Measurements from ENCODE around the gene CD180.
A peak's percentile ranks its signal among the peaks of the same experiment; 100 is the strongest.

The CD180 gene

DNA sequence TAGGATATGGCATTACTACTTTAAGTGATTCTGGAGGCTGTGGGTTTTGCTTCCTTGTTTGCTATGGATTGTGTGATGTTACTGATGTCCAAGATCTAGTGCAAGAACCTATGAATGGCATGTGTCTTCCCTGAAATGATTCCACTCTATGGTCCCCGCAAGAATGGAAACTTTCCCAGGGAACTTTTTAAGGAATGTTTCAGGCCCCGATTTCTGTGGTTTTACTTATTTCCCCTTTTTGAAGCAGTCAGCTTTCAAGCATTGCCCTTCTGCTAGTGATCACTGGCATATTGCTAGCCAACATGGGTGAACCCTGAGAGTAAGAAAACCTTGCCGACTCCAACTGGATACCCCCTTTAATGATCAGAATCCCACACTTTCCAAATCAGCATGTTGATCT lies 26.6 kb upstream of the CD180 start:
- peak in 2 of 3 donors; percentile 45 to 60 for DNase-seq
- Histone ChIP-seq H3K4me1 (ENCODE audit: control extremely low read depth in 1 of 4, control insufficient read depth in 4 of 4, insufficient read depth in 4 of 4, low read length in 3 of 4) (peaks cover 13 to 28% (median 28%) of the 10 kb centered on the region in 4 experiments), H3K27me3 (replicated peaks in 2 of 5; ENCODE audit: control insufficient read depth in 4 of 5, insufficient read depth in 5 of 5, low read length in 4 of 5) (no peaks in the 10 kb centered on the region), H3K27ac (ENCODE audit: insufficient read depth in 1 of 2, low read depth in 1 of 2, low read length in 2 of 2, poor library complexity in 1 of 2, severe bottlenecking in 2 of 2) (no peak overlapping the region), H3K36me3 (ENCODE audit: control insufficient read depth in 4 of 4, insufficient read depth in 4 of 4, low read length in 3 of 4) (no peaks in the 10 kb centered on the region), H3K4me3 (ENCODE audit: control insufficient read depth in 1 of 7, extremely low read depth in 1 of 7, insufficient read depth in 4 of 7, low read depth in 2 of 7, low read length in 6 of 7) (no peak overlapping the region), H3K9me3 (ENCODE audit: control extremely low read depth in 1 of 5, control insufficient read depth in 4 of 5, insufficient read depth in 2 of 5, low read depth in 1 of 5, low read length in 4 of 5) (no peaks in the 10 kb centered on the region)
- WGBS (ENCODE audit: insufficient coverage), result 0% methylated on average over 2 of the region's 3 CpGs
- POLR2A ChIA-PET, result no interaction called here
- CTCF ChIA-PET, result interaction anchor here (1.0 to 1.8 kb wide), 3 partner anchors 10 to 73 kb away, joined by 3 to 4 read pairs (median 3); no protein-coding TSS in a partner anchor

DNA sequence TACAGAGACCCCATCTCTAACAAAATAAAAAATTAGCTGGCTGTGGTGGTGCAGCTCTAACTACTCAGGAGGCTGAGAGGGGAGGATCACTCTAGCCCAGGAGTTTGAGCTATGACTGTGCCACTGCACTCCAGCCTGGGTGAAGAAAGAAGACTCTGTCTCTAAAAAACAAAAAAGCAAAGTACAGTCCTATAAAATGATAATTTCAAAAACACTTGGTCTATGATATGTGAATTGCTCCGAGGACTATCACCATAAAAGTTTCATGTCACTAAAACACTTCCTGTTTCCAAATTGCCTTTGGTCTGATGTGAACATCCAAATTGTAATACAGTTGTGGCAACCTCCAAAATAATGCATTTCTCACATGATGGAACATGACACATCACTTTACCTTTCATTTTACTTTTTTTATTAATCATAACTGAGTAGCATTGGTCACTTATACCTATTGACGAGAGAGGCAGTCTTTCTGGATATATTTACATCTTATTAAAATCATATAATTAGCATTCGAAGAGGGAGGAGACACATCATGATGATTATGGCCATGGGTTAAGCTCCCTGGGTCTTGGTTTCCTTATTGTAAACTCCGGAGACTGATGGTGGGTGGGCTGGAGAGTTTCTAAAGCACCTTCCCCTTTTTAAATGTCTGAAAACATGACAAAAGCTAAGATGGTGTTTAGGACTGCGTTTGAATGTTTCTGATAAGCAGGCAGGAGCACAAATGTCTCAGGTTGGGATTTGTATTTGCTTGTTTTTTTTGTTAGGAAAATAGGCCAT lies 25.8 kb upstream of the CD180 start:
- Histone ChIP-seq H3K9me3 (ENCODE audit: control extremely low read depth in 1 of 5, control insufficient read depth in 4 of 5, insufficient read depth in 2 of 5, low read depth in 1 of 5, low read length in 4 of 5) (no peaks in the 10 kb centered on the region), H3K4me3 (ENCODE audit: control insufficient read depth in 1 of 7, extremely low read depth in 1 of 7, insufficient read depth in 4 of 7, low read depth in 2 of 7, low read length in 6 of 7) (no peak overlapping the region), H3K27me3 (replicated peaks in 2 of 5; ENCODE audit: control insufficient read depth in 4 of 5, insufficient read depth in 5 of 5, low read length in 4 of 5) (no peaks in the 10 kb centered on the region), H3K4me1 (ENCODE audit: control extremely low read depth in 1 of 4, control insufficient read depth in 4 of 4, insufficient read depth in 4 of 4, low read length in 3 of 4) (peaks cover 13 to 28% (median 28%) of the 10 kb centered on the region in 4 experiments), H3K27ac (ENCODE audit: insufficient read depth in 1 of 2, low read depth in 1 of 2, low read length in 2 of 2, poor library complexity in 1 of 2, severe bottlenecking in 2 of 2) (peak overlapping the region in 1 of 2 experiments; percentile 29), H3K36me3 (ENCODE audit: control insufficient read depth in 4 of 4, insufficient read depth in 4 of 4, low read length in 3 of 4) (no peaks in the 10 kb centered on the region)
- DNase-seq, result peak in 2 of 3 donors; percentile 61 to 75
- 8% methylated on average over 2 of the region's 5 CpGs for WGBS (ENCODE audit: insufficient coverage)
- POLR2A ChIA-PET, result no interaction called here
- CTCF ChIA-PET, result interaction anchor here (1.0 to 1.9 kb wide), 5 partner anchors 9 to 72 kb away, joined by 3 to 6 read pairs (median 3); no protein-coding TSS in a partner anchor

DNA sequence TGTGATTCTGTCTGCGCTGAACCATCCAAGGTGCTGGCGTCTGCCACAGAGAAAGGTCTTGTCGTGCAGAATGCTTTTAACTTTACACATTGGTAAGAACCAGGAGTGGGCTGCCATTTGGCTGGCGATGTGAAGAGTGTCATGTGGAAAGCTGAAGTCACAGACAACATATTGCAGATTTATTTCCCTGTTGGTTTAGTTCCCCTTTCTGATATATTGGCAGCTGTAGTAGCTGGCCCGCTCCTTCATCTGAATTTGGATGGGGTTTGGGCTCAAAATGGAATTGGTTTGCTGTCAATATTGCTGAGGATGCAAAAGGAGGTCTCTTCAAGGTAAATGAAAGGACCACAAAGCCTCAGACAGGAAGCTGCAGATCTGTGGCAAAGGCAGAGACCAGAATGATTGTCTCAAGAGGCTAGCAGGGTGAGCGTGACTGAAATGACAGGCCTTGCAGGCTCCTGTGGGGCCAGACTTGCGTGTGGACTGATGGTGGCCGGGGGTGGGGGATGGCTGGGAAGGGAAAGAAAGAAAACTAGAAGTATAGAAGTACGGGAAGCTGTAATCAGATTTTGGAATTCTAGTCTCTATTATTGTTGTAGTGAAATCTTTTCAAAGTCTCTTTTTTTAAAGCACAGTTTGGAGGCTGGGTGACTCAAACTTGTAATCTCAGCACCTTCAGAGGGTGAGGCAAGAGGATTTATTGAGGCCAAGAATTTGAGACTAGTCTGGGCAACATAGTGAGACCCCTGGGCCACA lies 25.1 kb upstream of the CD180 start:
- DNase-seq, result peak in 2 of 3 donors; percentile 71 to 82
- POLR2A ChIA-PET, result interaction anchor here (0.7 kb wide), 2 partner anchors 57 to 381 kb away, joined by 3 to 4 read pairs; no protein-coding TSS in a partner anchor
- Histone ChIP-seq H3K36me3 (ENCODE audit: control insufficient read depth in 4 of 4, insufficient read depth in 4 of 4, low read length in 3 of 4) (no peaks in the 10 kb centered on the region), H3K27me3 (replicated peaks in 2 of 5; ENCODE audit: control insufficient read depth in 4 of 5, insufficient read depth in 5 of 5, low read length in 4 of 5) (no peaks in the 10 kb centered on the region), H3K9me3 (ENCODE audit: control extremely low read depth in 1 of 5, control insufficient read depth in 4 of 5, insufficient read depth in 2 of 5, low read depth in 1 of 5, low read length in 4 of 5) (no peaks in the 10 kb centered on the region), H3K4me3 (ENCODE audit: control insufficient read depth in 1 of 7, extremely low read depth in 1 of 7, insufficient read depth in 4 of 7, low read depth in 2 of 7, low read length in 6 of 7) (peak overlapping the region in 2 of 7 experiments; percentile 10 to 50), H3K4me1 (ENCODE audit: control extremely low read depth in 1 of 4, control insufficient read depth in 4 of 4, insufficient read depth in 4 of 4, low read length in 3 of 4) (peaks cover 15 to 32% (median 30%) of the 10 kb centered on the region in 4 experiments), H3K27ac (ENCODE audit: insufficient read depth in 1 of 2, low read depth in 1 of 2, low read length in 2 of 2, poor library complexity in 1 of 2, severe bottlenecking in 2 of 2) (no peak overlapping the region)
- CTCF ChIA-PET, result interaction anchor here (1.0 to 1.9 kb wide), 4 partner anchors 8 to 1031 kb away, joined by 3 to 6 read pairs (median 4); no protein-coding TSS in a partner anchor
- 53% methylated on average over 6 of the region's 9 CpGs for WGBS (ENCODE audit: insufficient coverage)

DNA sequence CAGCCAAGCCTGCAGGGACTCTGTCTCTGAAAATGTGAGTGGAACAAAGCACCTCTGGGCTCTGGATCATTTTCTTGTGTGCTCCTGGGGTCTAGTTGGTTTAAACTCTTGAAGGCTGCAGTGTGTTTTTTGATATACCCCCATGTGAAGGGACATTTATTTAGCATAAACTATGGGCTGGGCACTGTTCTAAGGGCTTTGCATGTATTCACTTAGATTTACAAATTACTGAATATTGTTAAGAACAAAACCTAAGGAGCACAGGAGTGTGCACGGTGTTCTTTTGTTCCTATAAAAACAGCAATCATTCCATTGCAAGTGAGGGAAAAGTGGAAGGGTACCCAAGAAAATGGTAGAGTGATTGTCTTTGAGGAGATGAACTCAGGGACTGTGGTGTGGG lies 20.0 kb upstream of the CD180 start:
- WGBS (ENCODE audit: insufficient coverage), result no CpG with 5 or more reads among the region's 1 CpG
- H3K27me3 ChIP-seq (replicated peaks in 2 of 5; ENCODE audit: control insufficient read depth in 4 of 5, insufficient read depth in 5 of 5, low read length in 4 of 5), result no peaks in the 10 kb centered on the region
- no peak overlapping the region for H3K27ac ChIP-seq (ENCODE audit: insufficient read depth in 1 of 2, low read depth in 1 of 2, low read length in 2 of 2, poor library complexity in 1 of 2, severe bottlenecking in 2 of 2)
- ChIA-PET CTCF (interaction anchor here (1.1 to 1.2 kb wide), 2 partner anchors 9 to 1039 kb away, joined by 3 to 6 read pairs; no protein-coding TSS in a partner anchor), POLR2A (no interaction called here)
- H3K4me1 ChIP-seq (ENCODE audit: control extremely low read depth in 1 of 4, control insufficient read depth in 4 of 4, insufficient read depth in 4 of 4, low read length in 3 of 4), result peaks cover 10 to 27% (median 24%) of the 10 kb centered on the region in 4 experiments
- H3K36me3 ChIP-seq (ENCODE audit: control insufficient read depth in 4 of 4, insufficient read depth in 4 of 4, low read length in 3 of 4), result no peaks in the 10 kb centered on the region
- H3K4me3 ChIP-seq (ENCODE audit: control insufficient read depth in 1 of 7, extremely low read depth in 1 of 7, insufficient read depth in 4 of 7, low read depth in 2 of 7, low read length in 6 of 7), result no peak overlapping the region
- DNase-seq, result no peak
- H3K9me3 ChIP-seq (ENCODE audit: control extremely low read depth in 1 of 5, control insufficient read depth in 4 of 5, insufficient read depth in 2 of 5, low read depth in 1 of 5, low read length in 4 of 5), result no peaks in the 10 kb centered on the region

DNA sequence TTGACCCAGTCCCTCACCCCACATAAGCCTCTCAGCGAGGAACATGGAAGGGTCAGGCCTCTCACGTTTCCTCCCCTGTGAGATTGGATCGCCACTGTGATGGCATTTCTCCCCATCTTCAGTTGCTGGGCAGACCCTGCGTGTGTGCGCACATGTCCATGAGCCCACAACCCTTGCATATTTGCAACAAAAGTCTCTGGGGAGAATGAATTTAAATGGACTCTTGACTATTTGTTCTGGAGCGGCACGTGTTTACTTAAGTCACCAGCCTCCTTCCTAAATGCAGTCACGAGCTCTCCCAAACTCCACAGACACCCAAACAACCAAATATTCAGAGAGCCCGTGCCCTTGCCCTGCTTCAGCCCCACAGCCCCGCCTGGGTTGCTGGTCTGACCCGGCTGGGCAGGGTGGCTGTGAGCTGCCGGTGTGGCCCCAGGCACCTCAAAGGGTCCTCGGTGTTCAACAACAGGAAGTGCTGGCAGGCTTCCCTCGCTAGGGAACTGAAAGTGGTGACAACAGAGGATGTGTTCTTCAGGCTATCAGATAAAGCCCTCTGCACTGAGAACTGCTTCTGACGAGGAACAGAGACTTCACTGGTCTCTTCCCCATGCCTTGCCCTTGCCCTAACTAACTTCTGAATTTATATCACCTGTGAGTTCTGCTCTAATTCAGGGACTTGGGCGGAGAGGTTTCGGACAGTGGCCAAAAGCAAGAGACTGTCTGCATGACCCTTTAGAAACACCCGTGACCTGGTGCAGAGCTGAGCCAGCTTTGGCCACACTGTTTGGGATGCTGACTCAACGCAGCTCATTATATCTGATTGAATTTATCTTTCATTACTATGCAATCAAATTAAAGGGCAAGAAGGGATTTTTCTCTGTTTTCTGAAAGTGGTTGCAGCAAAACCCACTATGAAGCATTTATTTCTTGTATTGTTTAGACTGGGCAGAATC lies 19.2 kb upstream of the CD180 start:
- H3K27me3 ChIP-seq (replicated peaks in 2 of 5; ENCODE audit: control insufficient read depth in 4 of 5, insufficient read depth in 5 of 5, low read length in 4 of 5), result no peaks in the 10 kb centered on the region
- WGBS (ENCODE audit: insufficient coverage), result 30% methylated on average over 14 of the region's 19 CpGs
- peak overlapping the region in 3 of 7 experiments; percentile 2 to 35 (median 35) for H3K4me3 ChIP-seq (ENCODE audit: control insufficient read depth in 1 of 7, extremely low read depth in 1 of 7, insufficient read depth in 4 of 7, low read depth in 2 of 7, low read length in 6 of 7)
- H3K27ac ChIP-seq (ENCODE audit: insufficient read depth in 1 of 2, low read depth in 1 of 2, low read length in 2 of 2, poor library complexity in 1 of 2, severe bottlenecking in 2 of 2), result peak overlapping the region in 1 of 2 experiments; percentile 69
- ChIA-PET POLR2A (interaction anchor here (0.6 kb wide), 1 partner anchor 46 kb away, joined by 3 read pairs; no protein-coding TSS in a partner anchor), CTCF (interaction anchor here (0.7 to 1.2 kb wide), 4 partner anchors 27 to 1039 kb away, joined by 3 read pairs; no protein-coding TSS in a partner anchor)
- peaks cover 10 to 20% (median 18%) of the 10 kb centered on the region in 4 experiments for H3K4me1 ChIP-seq (ENCODE audit: control extremely low read depth in 1 of 4, control insufficient read depth in 4 of 4, insufficient read depth in 4 of 4, low read length in 3 of 4)
- no peaks in the 10 kb centered on the region for H3K9me3 ChIP-seq (ENCODE audit: control extremely low read depth in 1 of 5, control insufficient read depth in 4 of 5, insufficient read depth in 2 of 5, low read depth in 1 of 5, low read length in 4 of 5)
- H3K36me3 ChIP-seq (ENCODE audit: control insufficient read depth in 4 of 4, insufficient read depth in 4 of 4, low read length in 3 of 4), result no peaks in the 10 kb centered on the region
- DNase-seq, result peak; percentile 72 to 91 (median 86)

DNA sequence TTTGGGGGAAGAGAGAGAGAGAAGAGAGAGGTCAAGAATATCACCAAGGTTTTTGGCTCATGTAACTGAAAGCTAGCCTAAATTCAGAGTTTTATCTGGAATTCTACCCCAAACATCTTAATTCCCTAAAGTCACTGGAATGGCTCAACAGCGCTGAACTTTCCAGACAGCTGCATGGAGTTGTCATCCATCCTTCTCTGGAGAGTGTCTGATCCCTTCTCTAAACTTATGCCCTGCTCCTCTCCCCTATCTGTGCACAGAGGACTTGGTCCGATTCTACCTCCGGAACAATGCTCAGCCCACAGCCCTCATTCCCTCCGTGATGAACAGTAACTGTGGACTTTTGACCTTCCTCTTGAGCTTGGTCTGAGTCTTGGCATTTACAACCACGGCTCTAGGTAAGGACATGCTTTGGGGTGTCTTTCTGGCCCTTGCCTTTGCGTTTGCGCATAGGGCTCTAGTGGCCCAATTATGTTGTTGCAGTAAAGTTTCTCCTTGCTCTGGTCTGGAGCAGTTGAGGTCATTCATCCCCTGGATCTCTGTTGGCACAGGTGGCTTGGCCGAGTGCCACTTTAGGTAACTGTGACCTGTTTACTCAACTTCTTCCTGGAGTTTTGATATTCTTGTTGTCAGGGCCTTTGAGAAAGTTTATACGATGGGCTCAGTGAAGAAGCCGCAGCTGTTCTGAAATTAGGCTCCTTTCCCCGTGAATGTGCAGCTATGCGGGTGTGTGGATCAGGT lies 18.3 kb upstream of the CD180 start:
- Histone ChIP-seq H3K4me3 (ENCODE audit: control insufficient read depth in 1 of 7, extremely low read depth in 1 of 7, insufficient read depth in 4 of 7, low read depth in 2 of 7, low read length in 6 of 7) (no peak overlapping the region), H3K27ac (ENCODE audit: insufficient read depth in 1 of 2, low read depth in 1 of 2, low read length in 2 of 2, poor library complexity in 1 of 2, severe bottlenecking in 2 of 2) (peak overlapping the region in 1 of 2 experiments; percentile 69), H3K4me1 (ENCODE audit: control extremely low read depth in 1 of 4, control insufficient read depth in 4 of 4, insufficient read depth in 4 of 4, low read length in 3 of 4) (peaks cover 10 to 20% (median 18%) of the 10 kb centered on the region in 4 experiments), H3K27me3 (replicated peaks in 2 of 5; ENCODE audit: control insufficient read depth in 4 of 5, insufficient read depth in 5 of 5, low read length in 4 of 5) (no peaks in the 10 kb centered on the region), H3K9me3 (ENCODE audit: control extremely low read depth in 1 of 5, control insufficient read depth in 4 of 5, insufficient read depth in 2 of 5, low read depth in 1 of 5, low read length in 4 of 5) (no peaks in the 10 kb centered on the region), H3K36me3 (ENCODE audit: control insufficient read depth in 4 of 4, insufficient read depth in 4 of 4, low read length in 3 of 4) (no peaks in the 10 kb centered on the region)
- ChIA-PET CTCF (interaction anchor here (0.7 to 2.1 kb wide), 6 partner anchors 28 to 60 kb away, joined by 3 to 12 read pairs (median 3); no protein-coding TSS in a partner anchor), POLR2A (no interaction called here)
- no peak for DNase-seq
- WGBS (ENCODE audit: insufficient coverage), result 100% methylated on average over 10 of the region's 12 CpGs

Data from common myeloid progenitor, CD34-positive (primary cell).